Inflammatory macrophage treated with lipopolysaccharide for 4 hours (primary cell): Measurements from ENCODE around the gene FRMD1.

ENCODE experiments used
- DNase-seq: peaks from one replicate; pipeline ENCODE4 v3.0.0-alpha.2; 2020

The FRMD1 gene

DNA sequence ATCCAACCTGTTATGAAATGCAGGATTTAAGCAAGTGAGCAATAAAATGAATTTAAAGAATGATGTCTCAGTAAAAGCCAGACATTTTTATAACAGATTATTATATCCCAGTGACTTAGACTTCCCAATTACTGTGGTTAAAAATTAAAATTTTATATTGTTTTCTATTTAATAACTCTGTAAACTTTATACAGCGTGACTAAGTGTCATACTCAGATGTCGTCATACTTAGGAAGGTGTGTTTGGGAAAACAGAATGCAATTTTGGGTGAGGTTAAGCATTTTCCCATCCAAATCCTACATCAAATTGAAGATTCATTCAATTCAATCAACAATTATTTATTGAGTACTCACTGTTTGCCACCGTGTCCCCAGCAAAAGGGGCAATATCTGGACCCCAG, 31.4 kb upstream of the FRMD1 start:
- DNase-seq = no peak

- no peak for DNase-seq
Measured at GRCh38 chr6:168109171-168109570, 30.2 kb upstream of the FRMD1 start.

DNA sequence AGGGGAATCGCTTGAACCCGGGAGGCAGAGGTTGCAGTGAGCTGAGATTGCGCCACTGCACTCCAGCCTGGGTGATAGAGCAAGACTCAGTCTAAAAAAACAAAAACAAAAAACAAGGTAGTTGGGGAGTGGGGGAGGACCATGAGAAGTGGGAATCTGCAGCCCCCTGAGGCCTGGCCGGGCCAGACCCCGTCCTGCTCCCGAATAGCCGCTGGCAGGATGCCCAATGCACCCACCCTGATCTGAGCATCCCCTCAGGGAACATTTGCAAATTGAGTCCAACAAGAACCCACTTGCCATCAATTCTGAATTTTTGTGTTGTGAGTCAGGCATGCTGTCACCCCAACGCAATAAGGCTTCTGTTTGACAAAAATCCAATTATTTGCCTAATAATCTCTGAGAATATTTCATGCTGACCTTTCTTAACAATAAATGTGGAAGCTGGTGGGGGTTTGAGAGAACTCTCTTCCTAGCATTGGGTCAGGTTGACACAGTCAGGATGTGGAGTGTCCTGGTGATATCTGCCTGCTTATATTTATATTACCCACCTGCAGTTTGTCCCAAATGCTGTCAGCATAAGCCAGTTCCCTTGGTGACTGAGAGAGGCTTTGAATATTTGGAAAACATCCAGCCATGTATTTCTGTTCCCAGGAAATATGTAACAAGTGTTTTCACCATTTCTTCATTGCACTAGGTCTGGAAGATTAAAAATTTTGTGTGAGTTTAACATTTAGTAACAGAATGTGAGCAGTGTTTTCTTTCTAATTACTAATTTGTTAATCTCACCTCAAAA, 28.4 kb upstream of the FRMD1 start:
- DNase-seq = no peak

DNA sequence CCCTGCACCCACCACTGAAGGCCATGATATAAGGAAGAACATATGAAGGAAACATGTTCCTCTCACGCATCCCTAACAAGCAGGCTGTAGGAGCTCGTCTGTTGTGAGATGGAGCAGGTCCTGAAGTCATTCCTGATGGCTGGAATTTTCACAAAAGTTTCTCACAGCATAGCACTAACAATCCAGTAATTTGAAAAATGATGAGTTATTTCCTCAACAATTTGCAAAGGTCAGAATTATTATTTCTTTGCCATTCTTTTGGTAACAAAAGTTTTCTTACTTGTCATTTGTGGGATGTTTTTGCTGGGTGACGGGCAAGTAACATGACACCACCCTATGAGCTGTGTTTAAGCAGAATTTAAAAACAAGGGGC, 27.6 kb upstream of the FRMD1 start:
- no peak for DNase-seq

DNA sequence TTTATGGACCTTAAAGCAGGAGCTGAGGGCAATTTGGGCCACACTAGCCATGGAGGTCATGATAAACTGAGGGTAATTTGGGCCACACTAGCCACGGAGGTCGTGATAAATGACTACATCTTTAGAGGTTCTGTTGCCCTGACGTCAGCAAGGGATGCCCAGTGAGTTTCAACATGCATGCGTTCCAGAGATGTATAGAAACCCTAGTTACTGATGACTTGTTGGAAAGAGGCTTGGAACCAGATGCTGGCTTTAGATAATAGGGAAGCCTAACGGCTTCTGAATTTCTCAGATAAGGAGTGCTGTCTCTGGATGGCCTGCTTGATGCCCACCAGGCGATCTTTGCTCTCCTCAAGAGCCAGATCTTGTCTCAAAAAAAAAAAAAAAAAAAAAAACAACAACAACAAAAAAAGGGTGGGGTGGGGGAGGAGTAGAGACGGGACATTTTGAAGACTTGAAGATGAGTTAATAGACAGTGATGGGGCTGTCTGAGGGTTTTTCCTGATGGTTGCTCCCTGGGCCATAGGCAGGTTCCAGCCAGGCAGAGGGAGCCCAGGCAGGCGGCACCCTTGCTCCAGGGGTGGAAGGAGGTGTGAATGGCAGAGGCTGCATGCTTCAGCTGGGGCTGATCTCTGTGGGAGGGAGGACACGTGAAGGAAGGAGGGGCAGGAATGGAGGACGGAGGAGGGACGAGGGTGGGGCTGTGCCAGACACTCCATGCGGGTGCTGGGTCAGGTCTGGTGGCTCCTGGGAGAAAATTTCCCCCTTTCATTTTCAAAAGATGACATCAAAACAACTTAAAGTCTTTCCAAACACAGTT, 27.0 kb upstream of the FRMD1 start:
- DNase-seq = no peak

DNA sequence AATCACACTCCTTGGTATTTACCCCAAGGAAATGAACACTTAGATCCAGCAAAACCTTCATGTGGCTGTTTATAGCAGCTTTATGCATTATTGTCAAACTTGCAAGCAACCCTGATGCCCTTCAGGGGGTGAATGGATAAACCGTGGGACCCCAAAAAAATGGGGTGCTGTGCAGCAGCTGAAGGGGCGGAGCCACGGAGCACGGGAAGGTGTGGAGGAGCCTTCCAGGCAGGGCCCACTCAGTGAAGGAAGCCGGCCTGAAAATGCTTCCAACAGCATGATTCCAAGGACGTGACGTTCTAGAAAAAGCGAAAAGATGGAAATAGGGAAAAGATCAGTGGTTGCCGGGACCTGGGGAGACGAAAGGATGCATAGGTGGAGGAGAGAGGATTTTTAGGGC, 25.6 kb upstream of the FRMD1 start:
- no peak for DNase-seq

DNA sequence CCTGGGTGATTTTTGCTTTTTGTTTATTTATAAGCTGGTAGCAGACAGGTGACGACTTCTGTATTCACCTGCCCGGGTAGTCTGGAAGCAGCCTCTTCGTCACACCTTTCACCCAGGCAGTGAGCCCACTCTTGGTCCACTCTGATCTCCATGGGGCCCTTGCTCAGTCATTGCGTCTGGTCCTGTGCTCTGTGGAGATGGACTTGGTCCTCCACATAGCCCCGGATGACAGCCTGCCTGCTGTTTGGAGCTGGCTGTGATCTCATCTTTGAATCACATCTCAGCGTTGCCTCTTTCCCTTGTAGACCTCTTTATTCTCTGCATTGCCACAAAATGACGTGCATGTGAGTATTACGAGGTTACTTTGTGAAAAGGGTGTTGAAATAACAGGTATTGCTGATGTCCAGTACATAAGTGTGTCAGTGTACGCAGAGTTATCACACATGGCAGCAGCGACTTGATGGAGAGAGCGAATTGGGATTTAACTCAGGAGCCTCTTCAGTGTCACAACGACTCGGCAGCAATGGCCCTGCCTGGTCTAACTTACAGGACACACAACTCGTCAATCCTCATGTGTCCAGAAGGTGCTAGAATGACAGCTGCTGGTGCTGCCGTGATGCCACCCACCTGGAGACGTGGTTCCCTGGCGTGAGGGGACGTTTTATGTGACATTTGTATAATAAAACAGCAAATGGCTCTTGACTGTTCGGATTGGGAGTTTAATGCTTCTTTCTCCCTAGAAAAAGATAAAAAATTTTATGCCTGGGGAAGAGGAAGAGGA, 24.2 kb upstream of the FRMD1 start:
- DNase-seq = no peak

DNA sequence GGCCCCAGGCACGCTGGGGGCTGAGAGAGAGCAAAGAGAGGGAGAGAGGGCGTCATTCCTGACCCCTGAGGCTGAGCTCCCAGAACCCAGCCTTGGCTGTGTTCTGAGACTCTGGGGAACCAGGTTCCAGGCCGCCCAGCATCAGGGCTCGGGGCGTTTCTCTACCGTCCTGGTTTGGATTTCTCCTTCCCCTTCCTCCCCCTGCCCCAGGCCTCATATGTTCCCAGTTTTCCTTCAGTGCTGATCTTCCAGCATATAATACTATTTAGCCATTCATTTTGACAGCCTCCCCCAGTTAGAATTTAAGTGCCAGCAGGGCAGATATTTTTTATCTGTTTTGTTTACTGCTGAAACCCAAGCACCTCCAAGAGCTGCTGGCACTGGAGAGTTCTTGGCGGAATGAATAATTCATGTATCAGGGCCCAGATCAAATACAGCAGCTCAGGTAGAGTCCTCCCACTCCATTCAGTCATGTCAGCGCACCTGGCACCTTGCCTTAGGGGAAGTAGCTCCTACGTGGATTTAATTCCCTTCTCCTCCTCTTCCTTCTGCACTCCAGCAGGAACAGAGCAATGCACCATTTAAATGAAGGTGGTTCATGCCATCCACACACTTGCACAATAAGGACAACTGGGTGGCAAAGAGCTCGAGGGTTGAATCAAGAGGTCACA, 23.4 kb upstream of the FRMD1 start:
- no peak for DNase-seq

DNA sequence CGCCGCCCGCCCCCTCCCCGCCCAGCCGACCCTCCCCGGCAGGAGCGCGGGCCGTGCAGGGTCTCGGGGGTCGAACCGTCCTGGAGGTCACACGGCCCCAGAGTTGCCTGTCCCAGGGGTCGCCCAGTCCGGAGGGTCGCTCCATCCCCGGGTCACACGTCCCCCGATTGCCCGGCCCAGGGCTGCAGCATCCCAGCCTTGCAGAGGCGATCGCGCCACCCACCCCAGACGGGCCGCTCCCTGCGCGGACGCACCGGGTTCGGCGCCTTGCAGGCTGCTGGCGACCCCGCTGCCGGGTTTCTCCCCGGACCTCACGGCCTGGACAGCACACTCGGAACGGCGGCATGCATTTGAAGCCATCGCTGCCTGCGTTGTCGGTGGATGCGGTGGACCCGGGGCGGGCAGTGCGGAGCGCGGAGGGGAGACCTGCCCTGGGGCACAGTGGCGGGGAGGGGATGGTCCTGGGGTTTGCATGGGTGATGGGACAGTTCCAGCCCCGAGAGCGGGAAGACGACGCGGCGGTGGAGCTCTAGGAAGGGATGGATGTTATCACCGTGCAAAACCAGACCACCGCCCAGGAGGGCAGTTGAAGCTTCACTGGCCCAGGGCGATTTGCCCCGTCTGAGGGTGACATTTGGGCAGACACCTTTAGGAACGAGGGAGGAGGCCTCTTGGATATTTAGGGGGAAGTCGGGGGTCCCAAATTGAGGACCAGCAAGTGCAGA, 22.7 kb upstream of the FRMD1 start:
- no peak for DNase-seq

DNA sequence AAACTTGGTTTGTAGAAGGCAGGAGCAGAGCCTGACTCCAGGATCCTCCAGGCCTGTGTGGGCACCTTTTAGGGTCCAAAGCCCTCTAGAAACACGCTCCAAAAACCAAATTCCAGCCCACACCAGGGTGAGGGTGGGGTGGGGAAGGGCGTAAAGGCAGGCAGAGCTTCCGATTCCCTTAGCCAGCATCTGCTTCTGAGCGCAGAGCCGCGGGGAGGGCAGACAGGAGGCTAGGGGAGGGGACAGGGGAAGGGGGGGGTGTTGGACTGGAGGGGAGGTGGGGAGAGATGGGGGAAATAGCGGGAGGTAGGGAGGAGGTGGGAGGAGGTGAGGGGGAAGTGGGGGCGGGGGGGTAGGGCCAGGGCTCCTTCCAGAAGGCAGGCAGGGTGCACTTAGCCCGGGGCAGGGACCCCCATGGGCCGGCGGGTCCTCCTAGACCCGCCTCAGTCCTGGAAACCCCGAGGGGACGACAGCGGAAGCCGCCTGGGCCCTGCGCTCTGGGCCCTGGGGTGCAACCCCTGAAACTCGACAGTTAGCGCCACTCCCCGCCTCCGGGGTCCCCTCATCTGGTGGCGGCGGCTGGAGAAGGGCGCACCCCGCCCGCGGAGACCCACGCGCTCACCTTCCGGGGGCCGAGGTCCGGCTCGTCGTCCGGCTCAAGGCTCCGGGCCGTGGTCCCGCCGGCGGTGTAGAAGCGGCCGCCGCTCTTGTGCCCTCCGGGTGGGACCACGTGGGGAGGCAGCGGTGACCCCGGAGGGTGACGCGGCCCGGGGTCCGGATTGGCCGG, 22.0 kb upstream of the FRMD1 start:
- DNase-seq = no peak

GRCh38 chr6:168100011-168100802, 21.2 kb upstream of the FRMD1 start:
- no peak for DNase-seq

GRCh38 chr6:168099201-168100010, 20.4 kb upstream of the FRMD1 start:
- no peak for DNase-seq

- DNase-seq = no peak
Measured at GRCh38 chr6:168098431-168098861, 19.4 kb upstream of the FRMD1 start.

- no peak for DNase-seq
Measured at GRCh38 chr6:168097621-168098430, 18.8 kb upstream of the FRMD1 start.

GRCh38 chr6:168097221-168097620, 18.2 kb upstream of the FRMD1 start:
- DNase-seq = no peak

GRCh38 chr6:168096271-168096764, 17.3 kb upstream of the FRMD1 start:
- no peak for DNase-seq

DNA sequence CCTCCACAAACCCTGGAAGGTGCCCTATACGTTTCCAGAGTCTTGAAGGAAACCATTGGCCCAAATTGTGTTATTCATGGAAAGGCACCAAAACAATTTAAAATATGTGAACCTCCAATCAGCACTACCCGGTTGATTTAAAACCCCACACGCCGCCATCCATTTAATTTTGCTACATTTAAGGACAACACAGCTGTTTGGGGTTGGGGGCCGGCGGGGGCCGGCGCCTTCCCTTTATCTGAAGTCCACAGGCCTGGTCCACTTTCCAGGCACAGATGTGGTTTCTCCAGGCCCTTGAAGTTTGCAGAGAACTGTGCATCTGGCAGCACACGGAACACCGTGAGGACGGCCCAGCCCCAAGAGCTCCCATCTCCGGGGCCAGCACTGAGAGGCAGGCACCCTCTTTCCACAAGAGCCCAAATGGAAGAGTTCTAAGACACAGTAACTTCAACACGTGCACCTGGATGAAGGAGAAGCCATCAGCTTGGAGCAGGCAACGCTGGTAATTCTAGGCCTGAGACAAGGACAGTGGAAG, 16.8 kb upstream of the FRMD1 start:
- no peak for DNase-seq

GRCh38 chr6:168095171-168095691, 16.2 kb upstream of the FRMD1 start:
- DNase-seq = no peak
